Skeletal muscle tissue (tissue), 4 donors: Measurements from ENCODE around the gene SNX17. TPM values are rescaled to one million over a fixed set of nuclear protein-coding genes. Genes with fewer than 3 reads are reported as not detected.

Experiments used
- H3K27ac ChIP-seq: one replicate; pipeline ENCODE4 v1.7.0; 2013; ENCODE audit warnings: mild to moderate bottlenecking, low read depth, low read length, inconsistent platforms
- H3K27me3 ChIP-seq, 3 donors: one replicate each; pipeline ENCODE4 v1.7.0; 2013; ENCODE audit warnings: low read length in 3 of 3; ENCODE audit not compliant: control insufficient read depth in 3 of 3, insufficient read depth in 3 of 3
- H3K36me3 ChIP-seq, 3 donors: one replicate each; pipeline ENCODE4 v1.7.0; 2013; ENCODE audit warnings: low read length in 3 of 3; ENCODE audit not compliant: control insufficient read depth in 3 of 3, insufficient read depth in 3 of 3
- H3K4me1 ChIP-seq, 3 donors: one replicate each; pipeline ENCODE4 v1.7.0; 2013; ENCODE audit warnings: low read length in 3 of 3, mild to moderate bottlenecking in 3 of 3; ENCODE audit not compliant: control insufficient read depth in 3 of 3, insufficient read depth in 3 of 3
- H3K4me3 ChIP-seq, 3 donors: one replicate each; pipeline ENCODE4 v1.7.0; 2013; ENCODE audit warnings: low read length in 3 of 3
- H3K9ac ChIP-seq, 3 donors: one replicate each; pipeline ENCODE4 v1.7.0; 2013; ENCODE audit warnings: low read length in 3 of 3, mild to moderate bottlenecking in 3 of 3, moderate library complexity in 2 of 3, low read depth in 1 of 3
- H3K9me3 ChIP-seq, 3 donors: one replicate each; pipeline ENCODE4 v1.7.0; 2013; ENCODE audit warnings: low read length in 3 of 3; ENCODE audit not compliant: control insufficient read depth in 3 of 3
- total RNA-seq: library from RNA; depleted of rRNA; stranded (reverse); fragments of >200 nt; gene quantifications from one replicate; pipeline ENCODE4 v1.2.3, GENCODE V29; 2014
- donor health status: Osteomylitis.

Gene SNX17
- total RNA-seq, 1 donor from 2014 or later, result 81.9 TPM

DNA sequence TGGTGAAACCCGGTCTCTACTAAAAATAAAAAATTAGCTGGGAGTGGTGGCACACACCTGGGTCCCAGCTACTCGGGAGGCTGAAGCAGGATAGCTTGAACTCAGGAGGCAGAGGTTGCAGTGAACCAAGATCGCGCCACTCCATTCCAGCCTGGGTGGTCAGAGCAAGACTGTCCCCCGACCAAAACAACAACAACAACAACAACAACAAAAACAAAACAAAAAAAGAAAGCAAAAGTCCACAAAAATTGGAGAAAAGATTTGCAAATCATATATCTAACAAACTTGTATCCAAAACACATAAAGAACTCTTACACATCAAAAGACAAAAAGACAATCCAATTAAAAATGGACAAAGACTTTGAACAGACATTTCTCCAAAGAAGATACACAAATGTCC, 28.5 kb downstream of the SNX17 start:
- Histone ChIP-seq H3K27ac (no peak overlapping the region), H3K9me3 (no peaks in the 10 kb centered on the region), H3K4me1 (no peaks in the 10 kb centered on the region), H3K36me3 (no peaks in the 10 kb centered on the region), H3K9ac (no peak overlapping the region), H3K27me3 (no peaks in the 10 kb centered on the region), H3K4me3 (no peak overlapping the region)

GRCh38 chr2:27400348-27401135, 30.1 kb downstream of the SNX17 start:
- Histone ChIP-seq H3K36me3 (peaks cover 0 to 4% (median 0%) of the 10 kb centered on the region in 3 donors), H3K9me3 (no peaks in the 10 kb centered on the region), H3K27me3 (no peaks in the 10 kb centered on the region), H3K9ac (no peak overlapping the region), H3K4me3 (no peak overlapping the region), H3K4me1 (no peaks in the 10 kb centered on the region), H3K27ac (no peak overlapping the region)

DNA sequence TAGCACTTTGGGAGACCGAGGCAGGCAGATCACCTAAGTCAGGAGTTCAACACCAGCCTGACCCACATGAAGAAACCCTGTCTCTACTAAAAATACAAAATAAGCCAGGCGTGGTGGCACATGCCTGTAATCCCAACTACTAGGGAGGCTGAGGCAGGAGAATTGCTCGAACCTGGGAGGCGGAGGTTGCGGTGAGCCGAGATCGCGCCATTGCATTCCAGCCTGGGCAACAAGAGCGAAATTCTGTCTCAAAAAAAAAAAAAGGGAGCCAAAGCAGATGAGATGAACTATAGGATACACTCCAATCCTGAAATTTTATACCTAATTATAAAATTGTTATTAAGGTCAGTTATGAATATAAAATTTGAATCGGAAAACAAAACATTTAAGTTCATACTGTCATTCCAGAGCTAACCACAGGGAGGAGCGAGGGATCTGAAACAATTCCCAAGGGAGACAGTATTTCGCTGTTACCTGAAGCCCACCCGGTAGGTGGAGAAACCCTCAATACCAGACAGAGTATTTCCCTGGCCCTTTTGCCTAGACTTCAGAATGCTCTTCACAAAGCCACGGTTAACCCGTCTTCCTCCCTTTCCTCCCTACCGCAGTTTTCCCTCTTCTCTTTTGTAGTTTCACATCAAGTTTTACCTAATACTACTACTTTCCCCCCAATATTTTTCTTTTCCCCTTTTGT, 37.5 kb downstream of the SNX17 start:
- H3K9me3 ChIP-seq, result no peaks in the 10 kb centered on the region
- H3K27ac ChIP-seq, result no peak overlapping the region
- H3K4me3 ChIP-seq, result peak overlapping the region; percentile 56 to 85 (median 80)
- peaks cover 0 to 4% (median 0%) of the 10 kb centered on the region in 3 donors for H3K36me3 ChIP-seq
- H3K27me3 ChIP-seq, result no peaks in the 10 kb centered on the region
- H3K9ac ChIP-seq, result peak overlapping the region; percentile 82 to 99 (median 94)
- peaks cover 7 to 19% (median 15%) of the 10 kb centered on the region in 3 donors for H3K4me1 ChIP-seq

DNA sequence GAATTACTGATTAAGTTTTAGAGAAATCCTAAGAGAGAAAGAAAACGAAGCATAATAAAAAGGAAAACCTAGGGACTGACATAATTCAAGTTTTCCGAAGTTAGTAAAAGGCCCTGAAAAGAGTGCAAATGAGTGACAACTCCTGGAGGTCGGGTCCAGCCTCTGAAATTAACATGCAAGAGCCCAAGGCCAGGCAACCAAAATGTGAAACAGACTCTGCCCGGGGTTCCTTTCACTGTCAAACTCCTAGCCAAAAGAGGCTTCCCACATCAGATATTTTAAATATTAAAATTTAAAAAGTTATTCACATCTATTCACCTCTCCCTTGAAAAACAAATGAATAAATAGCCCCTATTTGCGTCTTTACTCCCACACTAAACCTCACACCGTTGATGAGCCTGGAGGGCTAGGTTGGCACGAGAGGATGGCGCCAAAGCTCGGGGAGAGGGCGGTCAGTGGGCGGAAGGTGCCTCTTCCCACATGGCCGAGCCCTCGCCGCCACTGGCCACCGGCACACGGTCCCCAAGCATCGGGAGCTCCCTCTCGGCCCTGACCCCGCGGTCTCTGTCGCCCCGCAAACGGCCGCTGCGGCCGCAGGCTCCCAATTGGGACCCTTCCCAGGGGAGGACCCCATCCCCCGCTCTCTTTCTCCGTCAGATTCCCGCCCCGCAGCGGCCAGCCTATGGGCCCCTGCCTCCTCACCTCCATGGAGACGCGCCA, 38.3 kb downstream of the SNX17 start:
- Histone ChIP-seq H3K9ac (peak overlapping the region; percentile 82 to 99 (median 94)), H3K9me3 (no peaks in the 10 kb centered on the region), H3K4me3 (peak overlapping the region; percentile 80 to 91 (median 85)), H3K27ac (peak overlapping the region; percentile 85), H3K27me3 (no peaks in the 10 kb centered on the region), H3K4me1 (peaks cover 7 to 19% (median 15%) of the 10 kb centered on the region in 3 donors), H3K36me3 (peaks cover 0 to 4% (median 0%) of the 10 kb centered on the region in 3 donors)

GRCh38 chr2:27409321-27410073, 39.1 kb downstream of the SNX17 start, which contains the start of gene PPM1G:
Gene PPM1G (minus strand): TSS chr2:27409591. CDS start chr2:27409422, 169 bp downstream.
- Histone ChIP-seq H3K4me3 (peak within 1 kb of the TSS; percentile 80 to 91 (median 88)), H3K4me1 (peaks cover 7 to 19% (median 15%) of the 10 kb centered on the region in 3 donors), H3K27ac (peak within 1 kb of the TSS; percentile 85), H3K9ac (peak within 1 kb of the TSS; percentile 82 to 99 (median 94)), H3K9me3 (no peaks in the 10 kb centered on the region), H3K27me3 (no peaks in the 10 kb centered on the region), H3K36me3 (peaks cover 0 to 4% (median 0%) of the 10 kb centered on the region in 3 donors)

- no peak overlapping the region for H3K4me3 ChIP-seq
- no peaks in the 10 kb centered on the region for H3K9me3 ChIP-seq
- H3K4me1 ChIP-seq, result peaks cover 7 to 19% (median 15%) of the 10 kb centered on the region in 3 donors
- H3K27me3 ChIP-seq, result no peaks in the 10 kb centered on the region
- no peak overlapping the region for H3K9ac ChIP-seq
- no peaks in the 10 kb centered on the region for H3K36me3 ChIP-seq
- H3K27ac ChIP-seq, result no peak overlapping the region
Measured at GRCh38 chr2:27412419-27413152, 42.2 kb downstream of the SNX17 start.

DNA sequence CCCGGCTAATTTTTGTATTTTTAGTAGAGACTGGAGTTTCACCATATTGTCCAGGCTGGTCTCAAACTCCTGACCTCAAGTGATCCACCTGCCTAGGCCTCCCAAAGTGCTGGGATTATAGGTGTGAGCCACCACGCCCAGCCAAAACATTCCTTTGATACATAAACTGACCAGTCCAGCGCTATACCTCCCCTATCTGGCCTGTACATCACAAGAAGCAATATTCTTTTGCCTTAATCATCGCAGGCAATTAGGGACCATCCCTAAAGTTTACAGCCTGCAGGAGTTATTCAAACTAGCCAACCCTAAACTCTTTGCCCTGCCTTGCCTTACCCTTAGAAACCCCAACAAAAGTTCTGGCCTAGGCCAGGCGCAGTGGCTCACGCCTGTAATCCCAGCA, 45.7 kb downstream of the SNX17 start:
- Histone ChIP-seq H3K4me3 (no peak overlapping the region), H3K27me3 (no peaks in the 10 kb centered on the region), H3K4me1 (no peaks in the 10 kb centered on the region), H3K9me3 (no peaks in the 10 kb centered on the region), H3K27ac (no peak overlapping the region), H3K9ac (no peak overlapping the region), H3K36me3 (no peaks in the 10 kb centered on the region)

- Histone ChIP-seq H3K27me3 (no peaks in the 10 kb centered on the region), H3K27ac (no peak overlapping the region), H3K9me3 (no peaks in the 10 kb centered on the region), H3K4me3 (no peak overlapping the region), H3K4me1 (no peaks in the 10 kb centered on the region), H3K36me3 (no peaks in the 10 kb centered on the region), H3K9ac (no peak overlapping the region)
Measured at GRCh38 chr2:27420996-27421395, 50.6 kb downstream of the SNX17 start.
